Measurements from ENCODE around the gene SAPCD2. TPM values are rescaled to one million over a fixed set of nuclear protein-coding genes. Genes with fewer than 3 reads are reported as not detected.

The SAPCD2 gene
- total and polyA plus RNA-seq, 11 donors, result 0.09 to 2.0 (median 0.20) TPM

- Histone ChIP-seq H3K27me3 (peaks cover 0 to 14% (median 5%) of the 10 kb centered on the region in 9 donors), H3K9me3 (no peaks in the 10 kb centered on the region), H3K27ac (no peak overlapping the region), H3K36me3 (no peaks in the 10 kb centered on the region), H3K4me1 (peaks cover 0 to 28% (median 11%) of the 10 kb centered on the region in 12 donors), H3K4me3 (no peak overlapping the region)
- DNase-seq (no peak), ATAC-seq (no peak)
- no peak for TF ChIP-seq POLR2A (IDR thresholded peaks at IDR 0.05)
- TF ChIP-seq CTCF (IDR thresholded peaks at IDR 0.05), result no peak
- intact Hi-C loops (cut with DNase I), result loop anchor here in 4 of 10 donors (2.0 to 10.0 kb wide), 4 partner anchors 17 to 281 kb away; partner anchors contain the start of gene NPDC1 (in 1 of the 4)
- 91 to 98% (median 94%) methylated on average over 16 to 26 of the region's 26 CpGs for WGBS, 4 donors
Measured at GRCh38 chr9:137066096-137066861, 4.1 kb downstream of the SAPCD2 start.

- ATAC-seq, result no peak
- WGBS, 4 donors, result 94 to 96% (median 95%) methylated on average over 18 to 23 of the region's 23 CpGs
Measured at GRCh38 chr9:137065336-137065967, 4.9 kb downstream of the SAPCD2 start.

GRCh38 chr9:137064880-137065164 lies 5.5 kb downstream of the SAPCD2 start:
- intact Hi-C loops (cut with DNase I), result loop anchor here in 6 of 10 donors (1.0 to 10.0 kb wide), 5 partner anchors 16 to 280 kb away; partner anchors contain the start of gene NPDC1 (in 4 of the 6)
- Histone ChIP-seq H3K27me3 (peaks cover 0 to 14% (median 5%) of the 10 kb centered on the region in 9 donors), H3K4me1 (peaks cover 0 to 15% (median 4%) of the 10 kb centered on the region in 12 donors), H3K4me3 (no peak overlapping the region), H3K36me3 (no peaks in the 10 kb centered on the region), H3K27ac (no peak overlapping the region), H3K9me3 (no peaks in the 10 kb centered on the region)
- 84 to 93% (median 92%) methylated on average over 8 to 12 of the region's 12 CpGs for WGBS, 4 donors
- no peak for TF ChIP-seq CTCF (IDR thresholded peaks at IDR 0.05)
- DNase-seq, result no peak
- no peak for ATAC-seq

More at GRCh38 chr9:137065336-137065967, 4.9 kb downstream of the SAPCD2 start:
- intact Hi-C loops (cut with DNase I), result loop anchor here in 4 of 10 donors (2.0 to 10.0 kb wide), 4 partner anchors 17 to 281 kb away; partner anchors contain the start of gene NPDC1 (in 1 of the 4)
- Histone ChIP-seq H3K9me3 (no peaks in the 10 kb centered on the region), H3K27me3 (peaks cover 0 to 14% (median 5%) of the 10 kb centered on the region in 9 donors), H3K36me3 (no peaks in the 10 kb centered on the region), H3K27ac (no peak overlapping the region), H3K4me1 (peaks cover 0 to 21% (median 4%) of the 10 kb centered on the region in 12 donors), H3K4me3 (no peak overlapping the region)
- DNase-seq, result no peak
- TF ChIP-seq POLR2A (IDR thresholded peaks at IDR 0.05) (no peak), CTCF (IDR thresholded peaks at IDR 0.05) (no peak)
